HepG2 (cell line): ENCODE results near the gene VAMP5. TPM values are rescaled to one million over a fixed set of nuclear protein-coding genes. Genes with fewer than 3 reads are reported as not detected.

Experiments used
- ARID4A ChIP-seq: sonication (generic); formaldehyde crosslinking; IDR thresholded peaks from 2 replicates; pipeline ENCODE4 v1.5.0; 2020; ENCODE audit warnings: mild to moderate bottlenecking, missing genetic modification reagents, borderline replicate concordance
- ATF3 ChIP-seq: sonication (generic); formaldehyde crosslinking; IDR thresholded peaks from 2 replicates; pipeline ENCODE4 v1.4.0; 2020; ENCODE audit warnings: missing genetic modification reagents
- FLYWCH1 ChIP-seq: sonication (generic); formaldehyde crosslinking; IDR thresholded peaks from 2 replicates; pipeline ENCODE4 v1.8.1; 2023; ENCODE audit warnings: mild to moderate bottlenecking, missing genetic modification reagents
- FOXC1 ChIP-seq: sonication (generic); formaldehyde crosslinking; IDR thresholded peaks from 2 replicates; pipeline ENCODE4 v1.8.0; 2022; ENCODE audit warnings: mild to moderate bottlenecking, missing genetic modification reagents, borderline replicate concordance
- FOXP4 ChIP-seq: sonication (generic); formaldehyde crosslinking; IDR thresholded peaks from 2 replicates; pipeline ENCODE4 v1.4.0; 2020; ENCODE audit warnings: missing genetic modification reagents
- IRF9 ChIP-seq: sonication (generic); formaldehyde crosslinking; IDR thresholded peaks from 2 replicates; pipeline ENCODE4 v1.8.0; 2022; ENCODE audit warnings: missing genetic modification reagents, mild to moderate bottlenecking, borderline replicate concordance
- PRPF4 ChIP-seq: fragments of 200-400 bp; formaldehyde crosslinking; IDR thresholded peaks from 2 replicates; pipeline ENCODE4 v1.6.1; 2016; ENCODE audit warnings: low read length, low read depth; ENCODE audit not compliant: poor library complexity, severe bottlenecking
- SAFB2 ChIP-seq: sonication (generic); formaldehyde crosslinking; IDR thresholded peaks from 2 replicates; pipeline ENCODE4 v1.5.1; 2020; ENCODE audit warnings: missing genetic modification reagents, low read depth, mild to moderate bottlenecking, borderline replicate concordance
- TFDP2 ChIP-seq: sonication (generic); formaldehyde crosslinking; IDR thresholded peaks from 2 replicates; pipeline ENCODE4 v1.4.0; 2020; ENCODE audit warnings: missing genetic modification reagents
- YEATS4 ChIP-seq: sonication (generic); formaldehyde crosslinking; IDR thresholded peaks from 2 replicates; pipeline ENCODE4 v1.4.0; 2020; ENCODE audit warnings: missing genetic modification reagents, borderline replicate concordance
- ZNF484 ChIP-seq: sonication (generic); formaldehyde crosslinking; IDR thresholded peaks from 2 replicates; pipeline ENCODE4 v1.5.1; 2020; ENCODE audit warnings: mild to moderate bottlenecking, low read depth, missing genetic modification reagents, borderline replicate concordance
- polyA plus RNA-seq, 8 experiments: library from polyadenylated mRNA; depleted of rRNA in 3 of 8; stranded (reverse) in 7 of 8; unstranded in 1 of 8; fragments of >200 nt; fragmentation: Illumina TruSeq in 4 of 8; extraction: Trizol in 4 of 8; gene quantifications; 2 replicates each; pipeline versions ENCODE4 v1.2.1 to v1.2.3, GENCODE V29; 2011 to 2016; ENCODE audit warnings: low read depth in 4 of 8, missing spikeins in 1 of 8, mixed read lengths in 1 of 8; ENCODE audit not compliant: insufficient read depth in 1 of 8
- total RNA-seq, 5 experiments: library from RNA; depleted of rRNA; stranded (reverse); fragments of >200 nt; fragmentation: Illumina TruSeq; extraction: Trizol; gene quantifications; 2 replicates each; pipeline ENCODE4 v1.2.3, GENCODE V29; 2016; ENCODE audit warnings: low read depth in 1 of 5
- TF ChIP-seq, protein P1 (sequence below): sonication (generic); formaldehyde crosslinking; IDR thresholded peaks from 2 replicates; pipeline ENCODE4 v1.4.0; 2020; ENCODE audit warnings: mild to moderate bottlenecking, missing genetic modification reagents

Gene VAMP5
- total and polyA plus RNA-seq, 2 of the 13 experiments (the other 11 are each of a cell fraction or from before 2014, with no cell fraction given): 7.2 to 56.7 TPM

DNA sequence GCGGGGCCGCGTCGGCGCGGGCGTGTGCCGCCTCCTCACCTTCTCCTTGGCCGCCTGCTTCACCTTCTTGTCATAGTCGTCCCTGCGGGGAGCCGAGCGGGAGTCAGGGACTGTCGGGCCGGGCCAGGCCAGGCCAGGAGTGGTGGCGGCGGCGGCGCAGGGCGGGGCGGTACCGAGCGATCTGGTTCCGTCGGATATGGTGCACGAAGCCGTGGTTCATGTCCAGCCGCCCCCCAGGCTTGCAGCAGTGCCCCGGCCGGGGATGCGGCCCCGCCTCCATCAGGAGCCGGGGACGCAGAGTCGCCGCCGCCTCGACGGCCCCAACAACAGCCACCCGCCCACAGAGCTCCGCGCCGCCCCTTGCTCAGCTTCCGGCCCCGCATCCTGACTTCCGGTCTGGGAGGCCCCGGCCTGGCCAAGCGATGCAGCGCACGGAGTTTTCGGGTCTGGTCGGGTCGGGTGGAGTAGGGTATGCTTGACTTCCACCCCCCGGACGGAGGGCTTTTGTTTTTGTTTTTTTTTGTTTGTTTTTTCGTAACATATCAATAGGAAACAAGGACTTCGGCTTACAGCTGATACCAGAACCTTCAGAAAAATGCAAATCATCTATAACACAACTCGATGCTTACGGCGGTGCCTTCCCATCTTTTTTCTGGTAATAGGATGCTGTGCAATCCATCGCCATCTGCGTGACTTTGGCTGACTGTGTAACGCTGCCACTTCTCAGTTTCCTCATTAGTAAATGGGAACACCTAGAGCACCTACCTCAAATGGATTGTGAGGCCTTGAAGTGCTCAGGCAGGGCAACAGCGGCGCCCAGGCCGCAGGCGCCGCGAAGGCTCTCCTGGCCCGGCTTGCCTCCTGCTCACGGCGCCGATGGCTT is 27.7 kb downstream of the VAMP5 start, which contains the start of gene C2orf68 (continued):
- TF ChIP-seq TFDP2 (CRISPR knock-in tag) (peak; percentile 91), FLYWCH1 (CRISPR knock-in tag) (peak; percentile 75; the same call in 1 of the 2 replicates), FOXP4 (CRISPR knock-in tag) (peak; percentile 77), SAFB2 (CRISPR knock-in tag) (peak; percentile 70; the same call in 1 of the 2 replicates), FOXC1 (peak; percentile 59; the same call in 1 of the 2 replicates), YEATS4 (CRISPR knock-in tag) (peak; percentile 83; the same call in 1 of the 2 replicates), ARID4A (CRISPR knock-in tag) (peak; percentile 93), PRPF4 (peak; percentile 74), IRF9 (0 out of 2 replicates have a peak, but pooled peaks have one; percentile 68), ZNF484 (CRISPR knock-in tag) (no peak), ATF3 (CRISPR knock-in tag) (peak; percentile 34)
- TF ChIP-seq, protein P1, sequence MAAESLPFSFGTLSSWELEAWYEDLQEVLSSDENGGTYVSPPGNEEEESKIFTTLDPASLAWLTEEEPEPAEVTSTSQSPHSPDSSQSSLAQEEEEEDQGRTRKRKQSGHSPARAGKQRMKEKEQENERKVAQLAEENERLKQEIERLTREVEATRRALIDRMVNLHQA: no peak
